Aortic smooth muscle cell (primary cell): ENCODE data around the gene CCDC142. TPM values are rescaled to one million over a fixed set of nuclear protein-coding genes. Genes with fewer than 3 reads are reported as not detected.

ENCODE experiments used
- total RNA-seq: library from RNA; depleted of rRNA; stranded (reverse); fragments of >200 nt; gene quantifications from 2 replicates; pipeline ENCODE4 v1.2.3, GENCODE V29; 2014

CCDC142 gene
- total RNA-seq, 1 donor from 2014 or later: 15.9 TPM

Other genes starting within 250 kb of the CCDC142 start
- gene SLC4A5, start 139.6 kb downstream of the CCDC142 start, total RNA-seq: under 0.01 and 0.31 TPM in 2 replicates
- gene DCTN1, start 102.7 kb downstream of the CCDC142 start, total RNA-seq: 185 TPM in 2 replicates
- gene C2orf81, start 61.4 kb downstream of the CCDC142 start, total RNA-seq: 0.87 and 1.1 TPM in 2 replicates
- 24.7 and 32.9 TPM in 2 replicates for gene WDR54, start 61.3 kb downstream of the CCDC142 start, total RNA-seq
- gene RTKN, start 41.1 kb downstream of the CCDC142 start, total RNA-seq: 14.3 and 15.8 TPM in 2 replicates
- 14.3 and 15.0 TPM in 2 replicates for gene INO80B, start 27.9 kb downstream of the CCDC142 start, total RNA-seq
- 45.6 and 57.9 TPM in 2 replicates for gene WBP1, start 24.6 kb downstream of the CCDC142 start, total RNA-seq
- 44.3 and 53.5 TPM in 2 replicates for gene MOGS, start 17.6 kb downstream of the CCDC142 start, total RNA-seq
- gene MRPL53, start 10.3 kb downstream of the CCDC142 start, total RNA-seq: 31.5 and 42.1 TPM in 2 replicates
- 9.4 and 11.5 TPM in 2 replicates for gene TTC31, start 83 bp upstream of the CCDC142 start, total RNA-seq
- gene LBX2, start 16.6 kb upstream of the CCDC142 start, total RNA-seq: 1.6 and 2.2 TPM in 2 replicates
- 27.6 and 31.1 TPM in 2 replicates for gene PCGF1, start 24.7 kb upstream of the CCDC142 start, total RNA-seq
- 0.06 TPM in 1 of 2 replicates, not detected in the other for gene TLX2, start 31.5 kb upstream of the CCDC142 start, total RNA-seq
- 0.12 TPM in 1 of 2 replicates, not detected in the other for gene DQX1, start 43.2 kb upstream of the CCDC142 start, total RNA-seq
- gene AUP1, start 46.7 kb upstream of the CCDC142 start, total RNA-seq: 68.1 and 85.1 TPM in 2 replicates
- gene HTRA2, start 46.9 kb upstream of the CCDC142 start, total RNA-seq: 38.1 and 51.3 TPM in 2 replicates
- gene LOXL3, start 70.9 kb upstream of the CCDC142 start, total RNA-seq: 66.2 and 155 TPM in 2 replicates
- gene DOK1, start 71.7 kb upstream of the CCDC142 start, total RNA-seq: 43.4 and 115 TPM in 2 replicates
- gene M1AP, start 165.3 kb upstream of the CCDC142 start, total RNA-seq: 0.06 and 0.26 TPM in 2 replicates
- gene SEMA4F, start 171.2 kb upstream of the CCDC142 start, total RNA-seq: 6.5 and 7.5 TPM in 2 replicates